HEK293 (cell line): ENCODE data around the gene STS.
A peak's percentile ranks its signal among the peaks of the same experiment; 100 is the strongest.

Experiments used
- CTCF ChIA-PET: fragments of 350-600 bp; formaldehyde crosslinking; extraction: SDS; loops from one replicate; lab custom pipeline; 2021; ENCODE audit warnings: antibody characterized with exemption; lab: Yijun Ruan, JAX
- POLR2A ChIA-PET: fragments of 300-600 bp; formaldehyde crosslinking; extraction: SDS; loops from one replicate; lab custom pipeline; 2020; ENCODE audit warnings: antibody characterized with exemption, inconsistent platforms; lab: Yijun Ruan, JAX
- H3K27ac ChIP-seq: fragments of 200-500 bp; sonication (Bioruptor generic); 2 replicates; pipeline ENCODE4 v1.5.1; 2014; ENCODE audit warnings: low read depth, low read length, control low read depth, inconsistent platforms; ENCODE audit errors: extremely low read depth
- H3K36me3 ChIP-seq, 2 experiments: fragments of 200-500 bp in 1 of 2; sonication (Bioruptor generic) in 1 of 2; 1 replicate in 1 of 2; 2 replicates in 1 of 2; pipeline ENCODE4 v1.5.1; 2014 to 2017; ENCODE audit warnings: inconsistent platforms in 2 of 2, low read length in 2 of 2; ENCODE audit not compliant: control insufficient read depth in 2 of 2, insufficient read depth in 1 of 2
- H3K4me1 ChIP-seq: fragments of 200-500 bp; sonication (Bioruptor generic); 2 replicates; pipeline ENCODE4 v1.5.1; 2014; ENCODE audit warnings: mild to moderate bottlenecking, low read length, inconsistent platforms; ENCODE audit not compliant: control insufficient read depth, insufficient read depth
- H3K4me3 ChIP-seq: 2 replicates; pipeline ENCODE4 v1.5.1; 2011; ENCODE audit warnings: low read depth, mild to moderate bottlenecking, control low read depth, low read length, moderate library complexity
- H3K9me3 ChIP-seq: fragments of 200-500 bp; sonication (Bioruptor generic); 2 replicates; pipeline ENCODE4 v1.5.1; 2014; ENCODE audit warnings: low read depth, low read length, inconsistent platforms; ENCODE audit not compliant: control insufficient read depth, insufficient read depth
- SALL2 ChIP-seq: fragments of 450-650 bp; formaldehyde crosslinking; IDR thresholded peaks from 2 replicates; pipeline ENCODE4 v1.5.0; 2017; ENCODE audit warnings: missing biosample characterization, mild to moderate bottlenecking, missing genetic modification characterization, borderline replicate concordance
- YY1 ChIP-seq: fragments of 450-650 bp; formaldehyde crosslinking; IDR thresholded peaks from 2 replicates; pipeline ENCODE4 v1.5.1; 2018; ENCODE audit warnings: missing biosample characterization, missing genetic modification characterization
- ZNF133 ChIP-seq: fragments of 450-650 bp; formaldehyde crosslinking; IDR thresholded peaks from 2 replicates; pipeline ENCODE4 v1.5.1; 2016; ENCODE audit warnings: missing biosample characterization, missing genetic modification characterization
- ZNF335 ChIP-seq: fragments of 450-650 bp; formaldehyde crosslinking; conservative IDR thresholded peaks from 2 replicates; pipeline ENCODE4 v1.5.1; 2016; ENCODE audit warnings: missing biosample characterization, missing genetic modification characterization
- ZNF571 ChIP-seq: fragments of 450-650 bp; formaldehyde crosslinking; IDR thresholded peaks from 2 replicates; pipeline ENCODE4 v1.5.0; 2017; ENCODE audit warnings: missing biosample characterization, missing genetic modification characterization
- ZNF600 ChIP-seq: fragments of 450-650 bp; formaldehyde crosslinking; IDR thresholded peaks from 2 replicates; pipeline ENCODE4 v1.5.1; 2016; ENCODE audit warnings: missing biosample characterization, missing genetic modification characterization
- TF ChIP-seq, protein P1 (sequence below): fragments of 450-650 bp; formaldehyde crosslinking; IDR thresholded peaks from 2 replicates; pipeline ENCODE4 v1.5.1; 2016; ENCODE audit warnings: missing biosample characterization, missing genetic modification characterization
- TF ChIP-seq, protein P2 (sequence below): fragments of 450-650 bp; formaldehyde crosslinking; conservative IDR thresholded peaks from 2 replicates; pipeline ENCODE4 v1.5.1; 2016; ENCODE audit warnings: low read depth, missing biosample characterization, missing genetic modification characterization
- TF ChIP-seq, protein P3 (sequence below): fragments of 450-650 bp; formaldehyde crosslinking; IDR thresholded peaks from 2 replicates; pipeline ENCODE4 v1.5.1; 2016; ENCODE audit warnings: missing biosample characterization, missing genetic modification characterization, borderline replicate concordance
- TF ChIP-seq, protein P4 (sequence below): fragments of 450-650 bp; formaldehyde crosslinking; optimal IDR thresholded peaks from 2 replicates; pipeline ENCODE3; 2016; ENCODE audit warnings: missing biosample characterization, mild to moderate bottlenecking, missing genetic modification characterization
- TF ChIP-seq, protein P5 (sequence below): fragments of 450-650 bp; formaldehyde crosslinking; IDR thresholded peaks from 2 replicates; pipeline ENCODE4 v1.5.1; 2016; ENCODE audit warnings: missing biosample characterization, missing genetic modification characterization

STS gene, protein sequence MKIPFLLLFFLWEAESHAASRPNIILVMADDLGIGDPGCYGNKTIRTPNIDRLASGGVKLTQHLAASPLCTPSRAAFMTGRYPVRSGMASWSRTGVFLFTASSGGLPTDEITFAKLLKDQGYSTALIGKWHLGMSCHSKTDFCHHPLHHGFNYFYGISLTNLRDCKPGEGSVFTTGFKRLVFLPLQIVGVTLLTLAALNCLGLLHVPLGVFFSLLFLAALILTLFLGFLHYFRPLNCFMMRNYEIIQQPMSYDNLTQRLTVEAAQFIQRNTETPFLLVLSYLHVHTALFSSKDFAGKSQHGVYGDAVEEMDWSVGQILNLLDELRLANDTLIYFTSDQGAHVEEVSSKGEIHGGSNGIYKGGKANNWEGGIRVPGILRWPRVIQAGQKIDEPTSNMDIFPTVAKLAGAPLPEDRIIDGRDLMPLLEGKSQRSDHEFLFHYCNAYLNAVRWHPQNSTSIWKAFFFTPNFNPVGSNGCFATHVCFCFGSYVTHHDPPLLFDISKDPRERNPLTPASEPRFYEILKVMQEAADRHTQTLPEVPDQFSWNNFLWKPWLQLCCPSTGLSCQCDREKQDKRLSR

DNA sequence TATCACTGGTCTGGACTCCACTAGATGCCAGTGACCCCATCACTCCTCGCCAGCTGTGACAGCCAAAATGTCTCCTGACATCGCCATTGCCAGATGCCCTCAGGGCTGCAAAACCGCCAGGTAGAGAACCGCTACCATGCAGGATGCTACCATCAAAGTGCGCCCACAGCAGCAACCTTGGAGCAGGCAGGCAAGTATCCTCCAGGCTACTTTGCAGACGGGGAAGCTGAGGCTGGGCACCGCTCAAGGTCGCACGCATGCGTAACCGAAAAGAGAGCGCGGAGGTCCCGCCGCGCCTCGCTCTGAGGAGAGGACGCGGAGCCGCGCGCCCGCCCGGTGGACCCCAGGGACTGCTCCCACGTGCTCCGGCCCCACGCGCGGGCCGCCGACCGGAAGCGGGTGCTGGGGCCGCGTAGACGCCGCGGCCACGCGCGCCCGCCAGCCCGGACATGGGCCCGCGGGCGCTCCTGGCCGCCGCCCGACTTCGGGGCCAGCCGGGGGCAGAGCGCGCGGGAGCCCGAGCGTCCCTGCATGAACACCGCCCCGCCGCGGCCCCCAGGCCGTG lies at the start of gene STS:
STS (plus strand) TSS at position 300 of the 565 bp plus-strand sequence. CDS start 105,488 bp downstream, outside the sequence.
- no peaks in the 10 kb centered on the region for H3K36me3 ChIP-seq
- TF ChIP-seq ZNF335 (tag by site-specific recombination): no peak
- no peak for TF ChIP-seq SALL2 (tag by site-specific recombination)
- TF ChIP-seq YY1 (tag by site-specific recombination): peak; percentile 23; the same call in 1 of the 2 replicates
- TF ChIP-seq, protein P1, sequence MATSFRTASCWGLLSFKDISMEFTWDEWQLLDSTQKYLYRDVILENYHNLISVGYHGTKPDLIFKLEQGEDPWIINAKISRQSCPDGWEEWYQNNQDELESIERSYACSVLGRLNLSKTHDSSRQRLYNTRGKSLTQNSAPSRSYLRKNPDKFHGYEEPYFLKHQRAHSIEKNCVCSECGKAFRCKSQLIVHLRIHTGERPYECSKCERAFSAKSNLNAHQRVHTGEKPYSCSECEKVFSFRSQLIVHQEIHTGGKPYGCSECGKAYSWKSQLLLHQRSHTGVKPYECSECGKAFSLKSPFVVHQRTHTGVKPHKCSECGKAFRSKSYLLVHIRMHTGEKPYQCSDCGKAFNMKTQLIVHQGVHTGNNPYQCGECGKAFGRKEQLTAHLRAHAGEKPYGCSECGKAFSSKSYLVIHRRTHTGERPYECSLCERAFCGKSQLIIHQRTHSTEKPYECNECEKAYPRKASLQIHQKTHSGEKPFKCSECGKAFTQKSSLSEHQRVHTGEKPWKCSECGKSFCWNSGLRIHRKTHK: no peak
- TF ChIP-seq, protein P2, sequence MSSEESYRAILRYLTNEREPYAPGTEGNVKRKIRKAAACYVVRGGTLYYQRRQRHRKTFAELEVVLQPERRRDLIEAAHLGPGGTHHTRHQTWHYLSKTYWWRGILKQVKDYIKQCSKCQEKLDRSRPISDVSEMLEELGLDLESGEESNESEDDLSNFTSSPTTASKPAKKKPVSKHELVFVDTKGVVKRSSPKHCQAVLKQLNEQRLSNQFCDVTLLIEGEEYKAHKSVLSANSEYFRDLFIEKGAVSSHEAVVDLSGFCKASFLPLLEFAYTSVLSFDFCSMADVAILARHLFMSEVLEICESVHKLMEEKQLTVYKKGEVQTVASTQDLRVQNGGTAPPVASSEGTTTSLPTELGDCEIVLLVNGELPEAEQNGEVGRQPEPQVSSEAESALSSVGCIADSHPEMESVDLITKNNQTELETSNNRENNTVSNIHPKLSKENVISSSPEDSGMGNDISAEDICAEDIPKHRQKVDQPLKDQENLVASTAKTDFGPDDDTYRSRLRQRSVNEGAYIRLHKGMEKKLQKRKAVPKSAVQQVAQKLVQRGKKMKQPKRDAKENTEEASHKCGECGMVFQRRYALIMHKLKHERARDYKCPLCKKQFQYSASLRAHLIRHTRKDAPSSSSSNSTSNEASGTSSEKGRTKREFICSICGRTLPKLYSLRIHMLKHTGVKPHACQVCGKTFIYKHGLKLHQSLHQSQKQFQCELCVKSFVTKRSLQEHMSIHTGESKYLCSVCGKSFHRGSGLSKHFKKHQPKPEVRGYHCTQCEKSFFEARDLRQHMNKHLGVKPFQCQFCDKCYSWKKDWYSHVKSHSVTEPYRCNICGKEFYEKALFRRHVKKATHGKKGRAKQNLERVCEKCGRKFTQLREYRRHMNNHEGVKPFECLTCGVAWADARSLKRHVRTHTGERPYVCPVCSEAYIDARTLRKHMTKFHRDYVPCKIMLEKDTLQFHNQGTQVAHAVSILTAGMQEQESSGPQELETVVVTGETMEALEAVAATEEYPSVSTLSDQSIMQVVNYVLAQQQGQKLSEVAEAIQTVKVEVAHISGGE (tag by site-specific recombination): 0 out of 2 replicates have a peak, but pooled peaks have one; percentile 2
- TF ChIP-seq ZNF600 (tag by site-specific recombination): no peak
- TF ChIP-seq ZNF133 (tag by site-specific recombination): no peak
- TF ChIP-seq, protein P3, sequence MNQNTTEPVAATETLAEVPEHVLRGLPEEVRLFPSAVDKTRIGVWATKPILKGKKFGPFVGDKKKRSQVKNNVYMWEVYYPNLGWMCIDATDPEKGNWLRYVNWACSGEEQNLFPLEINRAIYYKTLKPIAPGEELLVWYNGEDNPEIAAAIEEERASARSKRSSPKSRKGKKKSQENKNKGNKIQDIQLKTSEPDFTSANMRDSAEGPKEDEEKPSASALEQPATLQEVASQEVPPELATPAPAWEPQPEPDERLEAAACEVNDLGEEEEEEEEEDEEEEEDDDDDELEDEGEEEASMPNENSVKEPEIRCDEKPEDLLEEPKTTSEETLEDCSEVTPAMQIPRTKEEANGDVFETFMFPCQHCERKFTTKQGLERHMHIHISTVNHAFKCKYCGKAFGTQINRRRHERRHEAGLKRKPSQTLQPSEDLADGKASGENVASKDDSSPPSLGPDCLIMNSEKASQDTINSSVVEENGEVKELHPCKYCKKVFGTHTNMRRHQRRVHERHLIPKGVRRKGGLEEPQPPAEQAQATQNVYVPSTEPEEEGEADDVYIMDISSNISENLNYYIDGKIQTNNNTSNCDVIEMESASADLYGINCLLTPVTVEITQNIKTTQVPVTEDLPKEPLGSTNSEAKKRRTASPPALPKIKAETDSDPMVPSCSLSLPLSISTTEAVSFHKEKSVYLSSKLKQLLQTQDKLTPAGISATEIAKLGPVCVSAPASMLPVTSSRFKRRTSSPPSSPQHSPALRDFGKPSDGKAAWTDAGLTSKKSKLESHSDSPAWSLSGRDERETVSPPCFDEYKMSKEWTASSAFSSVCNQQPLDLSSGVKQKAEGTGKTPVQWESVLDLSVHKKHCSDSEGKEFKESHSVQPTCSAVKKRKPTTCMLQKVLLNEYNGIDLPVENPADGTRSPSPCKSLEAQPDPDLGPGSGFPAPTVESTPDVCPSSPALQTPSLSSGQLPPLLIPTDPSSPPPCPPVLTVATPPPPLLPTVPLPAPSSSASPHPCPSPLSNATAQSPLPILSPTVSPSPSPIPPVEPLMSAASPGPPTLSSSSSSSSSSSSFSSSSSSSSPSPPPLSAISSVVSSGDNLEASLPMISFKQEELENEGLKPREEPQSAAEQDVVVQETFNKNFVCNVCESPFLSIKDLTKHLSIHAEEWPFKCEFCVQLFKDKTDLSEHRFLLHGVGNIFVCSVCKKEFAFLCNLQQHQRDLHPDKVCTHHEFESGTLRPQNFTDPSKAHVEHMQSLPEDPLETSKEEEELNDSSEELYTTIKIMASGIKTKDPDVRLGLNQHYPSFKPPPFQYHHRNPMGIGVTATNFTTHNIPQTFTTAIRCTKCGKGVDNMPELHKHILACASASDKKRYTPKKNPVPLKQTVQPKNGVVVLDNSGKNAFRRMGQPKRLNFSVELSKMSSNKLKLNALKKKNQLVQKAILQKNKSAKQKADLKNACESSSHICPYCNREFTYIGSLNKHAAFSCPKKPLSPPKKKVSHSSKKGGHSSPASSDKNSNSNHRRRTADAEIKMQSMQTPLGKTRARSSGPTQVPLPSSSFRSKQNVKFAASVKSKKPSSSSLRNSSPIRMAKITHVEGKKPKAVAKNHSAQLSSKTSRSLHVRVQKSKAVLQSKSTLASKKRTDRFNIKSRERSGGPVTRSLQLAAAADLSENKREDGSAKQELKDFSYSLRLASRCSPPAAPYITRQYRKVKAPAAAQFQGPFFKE (tag by site-specific recombination): no peak
- TF ChIP-seq, protein P4, sequence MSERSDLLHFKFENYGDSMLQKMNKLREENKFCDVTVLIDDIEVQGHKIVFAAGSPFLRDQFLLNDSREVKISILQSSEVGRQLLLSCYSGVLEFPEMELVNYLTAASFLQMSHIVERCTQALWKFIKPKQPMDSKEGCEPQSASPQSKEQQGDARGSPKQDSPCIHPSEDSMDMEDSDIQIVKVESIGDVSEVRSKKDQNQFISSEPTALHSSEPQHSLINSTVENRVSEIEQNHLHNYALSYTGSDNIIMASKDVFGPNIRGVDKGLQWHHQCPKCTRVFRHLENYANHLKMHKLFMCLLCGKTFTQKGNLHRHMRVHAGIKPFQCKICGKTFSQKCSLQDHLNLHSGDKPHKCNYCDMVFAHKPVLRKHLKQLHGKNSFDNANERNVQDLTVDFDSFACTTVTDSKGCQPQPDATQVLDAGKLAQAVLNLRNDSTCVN (tag by site-specific recombination): peak; percentile 12
- no peak for TF ChIP-seq ZNF571 (tag by site-specific recombination)
- TF ChIP-seq, protein P5, sequence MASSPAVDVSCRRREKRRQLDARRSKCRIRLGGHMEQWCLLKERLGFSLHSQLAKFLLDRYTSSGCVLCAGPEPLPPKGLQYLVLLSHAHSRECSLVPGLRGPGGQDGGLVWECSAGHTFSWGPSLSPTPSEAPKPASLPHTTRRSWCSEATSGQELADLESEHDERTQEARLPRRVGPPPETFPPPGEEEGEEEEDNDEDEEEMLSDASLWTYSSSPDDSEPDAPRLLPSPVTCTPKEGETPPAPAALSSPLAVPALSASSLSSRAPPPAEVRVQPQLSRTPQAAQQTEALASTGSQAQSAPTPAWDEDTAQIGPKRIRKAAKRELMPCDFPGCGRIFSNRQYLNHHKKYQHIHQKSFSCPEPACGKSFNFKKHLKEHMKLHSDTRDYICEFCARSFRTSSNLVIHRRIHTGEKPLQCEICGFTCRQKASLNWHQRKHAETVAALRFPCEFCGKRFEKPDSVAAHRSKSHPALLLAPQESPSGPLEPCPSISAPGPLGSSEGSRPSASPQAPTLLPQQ (tag by site-specific recombination): 0 out of 2 replicates have a peak, but pooled peaks have one; percentile 23
- H3K4me3 ChIP-seq: peak within 1 kb of the TSS; percentile 99
- ChIA-PET POLR2A (interaction anchor here (0.6 kb wide), 1 partner anchor 167 kb away, joined by 3 read pairs; no protein-coding TSS in a partner anchor), CTCF (interaction anchor here (0.7 to 1.7 kb wide), 2 partner anchors 14 to 863 kb away, joined by 3 to 4 read pairs; no protein-coding TSS in a partner anchor)
- H3K4me1 ChIP-seq: no peaks in the 10 kb centered on the region
- H3K9me3 ChIP-seq: no peaks in the 10 kb centered on the region
- peak within 1 kb of the TSS; percentile 66; the same call in 1 of the 2 replicates for H3K27ac ChIP-seq
